NT2/D1 (cell line): ENCODE data around the gene LDLRAD4.

Experiments used
- SUZ12 ChIP-seq: IDR thresholded peaks from 2 replicates; pipeline ENCODE4 v1.6.1; 2011; ENCODE audit not compliant: insufficient read length, insufficient read depth; ENCODE audit errors: extremely low read depth
- YY1 ChIP-seq: IDR thresholded peaks from 2 replicates; pipeline ENCODE4 v1.6.1; 2011; ENCODE audit not compliant: insufficient read length, insufficient read depth
- ZNF274 ChIP-seq: IDR thresholded peaks from 2 replicates; pipeline ENCODE4 v1.6.1; 2011; ENCODE audit warnings: mild to moderate bottlenecking, low read depth, low read length

- no peak for TF ChIP-seq YY1
- TF ChIP-seq ZNF274 = no peak
- TF ChIP-seq SUZ12 = no peak
These were observed 106.3 kb downstream of the LDLRAD4 start for GRCh38 chr18:13324880-13325279.
